HepG2 (cell line): Measurements from ENCODE around the gene POU6F2. TPM values are rescaled to one million over a fixed set of nuclear protein-coding genes. Genes with fewer than 3 reads are reported as not detected.

ENCODE experiments used
- ATAC-seq: fragments of 200-7000 bp; cut with Tn5 transposase; 3 replicates; pipeline ENCODE4 v1.9.1; 2020; ENCODE audit warnings: mild to moderate bottlenecking, moderate library complexity
- BruUV-seq: library from RNA; stranded (reverse); fragments of 400-500 nt; replicated peaks from 2 replicates; lab custom pipeline; 2021; lab: Mats Ljungman, UMichigan
- CTCF ChIA-PET: fragments of 300-600 bp; formaldehyde crosslinking; extraction: SDS; loops from one replicate; lab custom pipeline; 2021; ENCODE audit warnings: low total read pairs, inconsistent platforms, low intra/inter-chr PET ratio; lab: Yijun Ruan, JAX
- POLR2A ChIA-PET: fragments of 350-600 bp; sonication (Branson Sonifier 250); formaldehyde crosslinking; loops from one replicate; lab custom pipeline; 2020; ENCODE audit warnings: antibody characterized with exemption, inconsistent platforms; lab: Yijun Ruan, JAX
- DNase-seq: peaks from one replicate; pipeline ENCODE4 v3.0.0-alpha.2; 2015; ENCODE audit warnings: low spot score
- FAIRE-seq: peaks from 3 replicates; lab custom pipeline; 2011; peaks lifted over from hg19 to GRCh38; lab: Jason Lieb, UNC
- H2AFZ ChIP-seq: one replicate; pipeline ENCODE4 v1.6.1; 2011; ENCODE audit warnings: low read length, inconsistent platforms
- H3K27ac ChIP-seq: fragments of 300-600 bp; 3 replicates; pipeline ENCODE4 v1.8.0; 2011; ENCODE audit warnings: mixed run types, mild to moderate bottlenecking, mixed read lengths, low read length, inconsistent platforms; ENCODE audit not compliant: insufficient read depth; ENCODE audit errors: extremely low read length
- H3K27me3 ChIP-seq, 2 experiments: fragments of 200-600 bp in 1 of 2; 2 replicates in 1 of 2; 3 replicates in 1 of 2; pipeline versions ENCODE4 v1.6.0 to v1.8.0; 2011; ENCODE audit warnings: low read length in 2 of 2, mild to moderate bottlenecking in 2 of 2, moderate library complexity in 2 of 2, inconsistent platforms in 1 of 2; ENCODE audit not compliant: insufficient read depth in 2 of 2, control insufficient read depth in 1 of 2
- H3K36me3 ChIP-seq, 2 experiments: fragments of 200-600 bp in 1 of 2; replicated peaks in 1 of 2; 2 replicates in 1 of 2; 3 replicates in 1 of 2; pipeline versions ENCODE4 v1.5.1 to v1.8.0; 2011; ENCODE audit warnings: low read length in 2 of 2, inconsistent platforms in 1 of 2; ENCODE audit not compliant: insufficient read depth in 2 of 2, control insufficient read depth in 1 of 2
- H3K4me1 ChIP-seq: 2 replicates; pipeline ENCODE4 v1.5.1; 2012; ENCODE audit warnings: low read length, inconsistent platforms; ENCODE audit not compliant: insufficient read depth
- H3K4me2 ChIP-seq: 2 replicates; pipeline ENCODE4 v1.6.0; 2011; ENCODE audit warnings: low read depth, low read length, inconsistent platforms
- H3K4me3 ChIP-seq, 3 experiments: fragments of 200-600 bp in 1 of 3; sonication (generic), shearing (Covaris generic) in 1 of 3; replicated peaks in 1 of 3; 2 replicates each; pipeline ENCODE4 v1.5.1; 2011 to 2016; ENCODE audit warnings: low read length in 3 of 3, inconsistent platforms in 2 of 3, low read depth in 2 of 3, mild to moderate bottlenecking in 2 of 3, control low read depth in 1 of 3, mixed read lengths in 1 of 3; ENCODE audit not compliant: insufficient read depth in 1 of 3
- H3K79me2 ChIP-seq: one replicate; pipeline ENCODE4 v1.6.1; 2011; ENCODE audit warnings: low read length, inconsistent platforms; ENCODE audit not compliant: insufficient read depth
- H3K9ac ChIP-seq: 2 replicates; pipeline ENCODE4 v1.6.0; 2011; ENCODE audit warnings: mild to moderate bottlenecking, low read depth, low read length, inconsistent platforms; ENCODE audit not compliant: insufficient read depth
- H3K9me3 ChIP-seq: 2 replicates; pipeline ENCODE4 v1.5.1; 2012; ENCODE audit warnings: mild to moderate bottlenecking, low read length
- H4K20me1 ChIP-seq: 2 replicates; pipeline ENCODE4 v1.6.0; 2011; ENCODE audit warnings: inconsistent platforms, mild to moderate bottlenecking, low read length, moderate library complexity; ENCODE audit not compliant: insufficient read depth
- MEF2D ChIP-seq: sonication (generic); formaldehyde crosslinking; IDR thresholded peaks from 2 replicates; pipeline ENCODE4 v1.5.1; 2020; ENCODE audit warnings: mild to moderate bottlenecking, missing genetic modification reagents
- NR2F2 ChIP-seq: IDR thresholded peaks from 2 replicates; pipeline ENCODE4 v1.6.1; 2012; ENCODE audit warnings: low read depth, inconsistent platforms, borderline replicate concordance
- PHF21A ChIP-seq: sonication (generic); formaldehyde crosslinking; IDR thresholded peaks from 2 replicates; pipeline ENCODE4 v1.5.0; 2020; ENCODE audit warnings: mild to moderate bottlenecking, missing genetic modification reagents
- RAD51 ChIP-seq: fragments of 450-650 bp; IDR thresholded peaks from 2 replicates; pipeline ENCODE4 v1.6.1; 2016; ENCODE audit warnings: borderline replicate concordance
- SP140L ChIP-seq: sonication (generic); formaldehyde crosslinking; IDR thresholded peaks from 2 replicates; pipeline ENCODE4 v1.4.0; 2020; ENCODE audit warnings: missing genetic modification reagents, borderline replicate concordance
- WIZ ChIP-seq: sonication (generic); formaldehyde crosslinking; IDR thresholded peaks from 2 replicates; pipeline ENCODE4 v1.5.1; 2020; ENCODE audit warnings: mild to moderate bottlenecking, missing genetic modification reagents
- ZBTB7A ChIP-seq: sonication (generic); formaldehyde crosslinking; IDR thresholded peaks from 2 replicates; pipeline ENCODE4 v1.8.0; 2022; ENCODE audit warnings: mild to moderate bottlenecking, missing genetic modification reagents
- ZNF292 ChIP-seq: sonication (generic); formaldehyde crosslinking; IDR thresholded peaks from 2 replicates; pipeline ENCODE4 v1.8.1; 2022; ENCODE audit warnings: mild to moderate bottlenecking, low read depth, missing genetic modification reagents, borderline replicate concordance
- ZNF468 ChIP-seq: sonication (generic); formaldehyde crosslinking; IDR thresholded peaks from 2 replicates; pipeline ENCODE4 v1.8.0; 2022; ENCODE audit warnings: mild to moderate bottlenecking, moderate library complexity, missing genetic modification reagents
- ZNF687 ChIP-seq: sonication (generic); formaldehyde crosslinking; IDR thresholded peaks from 2 replicates; pipeline ENCODE4 v1.5.1; 2020; ENCODE audit warnings: mild to moderate bottlenecking, missing genetic modification reagents, moderate library complexity
- ZSCAN22 ChIP-seq: sonication (generic); formaldehyde crosslinking; IDR thresholded peaks from 2 replicates; pipeline ENCODE4 v1.4.0; 2020; ENCODE audit warnings: mild to moderate bottlenecking, missing genetic modification reagents
- WGBS: methylation state at CpG from one replicate; pipeline ENCODE4 v1.1.6; 2017; ENCODE audit warnings: low lambda C conversion rate; 5-methylcytosine and 5-hydroxymethylcytosine counted together
- in situ Hi-C: cut with HindIII; loops from 2 replicates; pipeline ENCODE4 v1.10.0; 2017; ENCODE audit warnings: low pct_unique_long_range_greater_than_20kb; ENCODE audit not compliant: extremely low pct_ligation_motif_present
- intact Hi-C: fragments of 100-400 bp; cut with micrococcal nuclease; formaldehyde crosslinking; loops from one replicate; pipeline ENCODE4 v1.10.0; 2022; ENCODE audit not compliant: unreplicated experiment
- polyA plus RNA-seq, 8 experiments: library from polyadenylated mRNA; depleted of rRNA in 3 of 8; stranded (reverse) in 7 of 8; unstranded in 1 of 8; fragments of >200 nt; fragmentation: Illumina TruSeq in 4 of 8; extraction: Trizol in 4 of 8; gene quantifications; 2 replicates each; pipeline versions ENCODE4 v1.2.1 to v1.2.3, GENCODE V29; 2011 to 2016; ENCODE audit warnings: low read depth in 4 of 8, missing spikeins in 1 of 8, mixed read lengths in 1 of 8; ENCODE audit not compliant: insufficient read depth in 1 of 8
- total RNA-seq, 5 experiments: library from RNA; depleted of rRNA; stranded (reverse); fragments of >200 nt; fragmentation: Illumina TruSeq; extraction: Trizol; gene quantifications; 2 replicates each; pipeline ENCODE4 v1.2.3, GENCODE V29; 2016; ENCODE audit warnings: low read depth in 1 of 5
- TF ChIP-seq, protein P1 (sequence below): sonication (generic); formaldehyde crosslinking; IDR thresholded peaks from 2 replicates; pipeline ENCODE4 v1.8.0; 2023; ENCODE audit warnings: mild to moderate bottlenecking, missing genetic modification reagents
- TF ChIP-seq, protein P2 (sequence below): sonication (generic); formaldehyde crosslinking; conservative IDR thresholded peaks from 2 replicates; pipeline ENCODE4 v1.4.0; 2020; ENCODE audit warnings: missing genetic modification reagents

The POU6F2 gene
- total and polyA plus RNA-seq, 2 of the 13 experiments (the other 11 are each of a cell fraction or from before 2014, with no cell fraction given): not detected

- no peak for ATAC-seq
- Histone ChIP-seq H3K4me2 (peak overlapping the region; percentile 82), H3K27me3 (peaks cover 0 to 21% of the 10 kb centered on the region in 2 experiments; a peak in 3 of 5 replicates), H3K36me3 (no peaks in the 10 kb centered on the region), H3K4me1 (peaks cover 12% of the 10 kb centered on the region), H3K4me3 (peak overlapping the region in 2 of 3 experiments; percentile 33 to 65; a peak in 3 of 6 replicates), H4K20me1 (no peaks in the 10 kb centered on the region), H2AFZ (no peak overlapping the region), H3K27ac (no peak overlapping the region), H3K9ac (no peak overlapping the region), H3K79me2 (no peaks in the 10 kb centered on the region)
- no peak for DNase-seq
- in situ Hi-C loops: no loop called here
- ChIA-PET CTCF (no interaction called here), POLR2A (no interaction called here)
- BruUV-seq: no TSS peak
- no peak for FAIRE-seq
- TF ChIP-seq MEF2D: no peak
- no peak for TF ChIP-seq ZNF687 (CRISPR knock-in tag)
- TF ChIP-seq RAD51: no peak
- TF ChIP-seq ZNF468: no peak
- no peak for TF ChIP-seq ZSCAN22
- TF ChIP-seq SP140L (CRISPR knock-in tag): no peak
- TF ChIP-seq, protein P1, sequence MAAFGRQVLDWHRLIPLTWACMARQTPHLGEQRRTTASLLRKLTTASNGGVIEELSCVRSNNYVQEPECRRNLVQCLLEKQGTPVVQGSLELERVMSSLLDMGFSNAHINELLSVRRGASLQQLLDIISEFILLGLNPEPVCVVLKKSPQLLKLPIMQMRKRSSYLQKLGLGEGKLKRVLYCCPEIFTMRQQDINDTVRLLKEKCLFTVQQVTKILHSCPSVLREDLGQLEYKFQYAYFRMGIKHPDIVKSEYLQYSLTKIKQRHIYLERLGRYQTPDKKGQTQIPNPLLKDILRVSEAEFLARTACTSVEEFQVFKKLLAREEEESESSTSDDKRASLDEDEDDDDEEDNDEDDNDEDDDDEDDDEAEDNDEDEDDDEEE (CRISPR knock-in tag): no peak
- TF ChIP-seq, protein P2, sequence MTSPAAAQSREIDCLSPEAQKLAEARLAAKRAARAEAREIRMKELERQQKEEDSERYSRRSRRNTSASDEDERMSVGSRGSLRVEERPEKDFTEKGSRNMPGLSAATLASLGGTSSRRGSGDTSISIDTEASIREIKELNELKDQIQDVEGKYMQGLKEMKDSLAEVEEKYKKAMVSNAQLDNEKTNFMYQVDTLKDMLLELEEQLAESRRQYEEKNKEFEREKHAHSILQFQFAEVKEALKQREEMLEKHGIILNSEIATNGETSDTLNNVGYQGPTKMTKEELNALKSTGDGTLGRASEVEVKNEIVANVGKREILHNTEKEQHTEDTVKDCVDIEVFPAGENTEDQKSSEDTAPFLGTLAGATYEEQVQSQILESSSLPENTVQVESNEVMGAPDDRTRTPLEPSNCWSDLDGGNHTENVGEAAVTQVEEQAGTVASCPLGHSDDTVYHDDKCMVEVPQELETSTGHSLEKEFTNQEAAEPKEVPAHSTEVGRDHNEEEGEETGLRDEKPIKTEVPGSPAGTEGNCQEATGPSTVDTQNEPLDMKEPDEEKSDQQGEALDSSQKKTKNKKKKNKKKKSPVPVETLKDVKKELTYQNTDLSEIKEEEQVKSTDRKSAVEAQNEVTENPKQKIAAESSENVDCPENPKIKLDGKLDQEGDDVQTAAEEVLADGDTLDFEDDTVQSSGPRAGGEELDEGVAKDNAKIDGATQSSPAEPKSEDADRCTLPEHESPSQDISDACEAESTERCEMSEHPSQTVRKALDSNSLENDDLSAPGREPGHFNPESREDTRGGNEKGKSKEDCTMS: no peak
- TF ChIP-seq PHF21A (CRISPR knock-in tag): no peak
- no peak for TF ChIP-seq WIZ (CRISPR knock-in tag)
- no peak for TF ChIP-seq ZBTB7A (CRISPR knock-in tag)
- no peak for TF ChIP-seq ZNF292 (CRISPR knock-in tag)
- TF ChIP-seq NR2F2: no peak
- TF ChIP-seq, all 625 proteins: peak for 0
- no peaks in the 10 kb centered on the region for H3K9me3 ChIP-seq
- WGBS: 18% methylated on average over 20 of the region's 25 CpGs
- intact Hi-C loops: no loop called here
Observed at GRCh38 chr7:39413636-39414223, 436.0 kb downstream of the POU6F2 start.
